WI38 (cell line): ENCODE data around the gene ZNF775.

Source experiments
- H3K4me3 ChIP-seq: 2 replicates; pipeline ENCODE4 v1.5.1; 2011; ENCODE audit warnings: low read depth, mild to moderate bottlenecking, control low read depth, low read length
- CTCF ChIP-seq: IDR thresholded peaks from 2 replicates; pipeline ENCODE4 v1.5.1; 2012; ENCODE audit warnings: low read depth, mild to moderate bottlenecking, control low read depth, low read length

Gene ZNF775

GRCh38 chr7:150346922-150347321 is 32.2 kb upstream of the ZNF775 start:
- H3K4me3 ChIP-seq = no peak overlapping the region
- no peak for TF ChIP-seq CTCF

GRCh38 chr7:150351587-150352194 is 27.4 kb upstream of the ZNF775 start:
- no peak overlapping the region for H3K4me3 ChIP-seq
- TF ChIP-seq CTCF = no peak

GRCh38 chr7:150355666-150356059 is 23.5 kb upstream of the ZNF775 start:
- no peak for TF ChIP-seq CTCF
- no peak overlapping the region for H3K4me3 ChIP-seq

GRCh38 chr7:150356265-150356897 is 22.7 kb upstream of the ZNF775 start:
- H3K4me3 ChIP-seq = no peak overlapping the region
- peak; percentile 51; the same call in 1 of the 2 replicates for TF ChIP-seq CTCF

GRCh38 chr7:150357270-150357669 is 21.9 kb upstream of the ZNF775 start:
- no peak overlapping the region for H3K4me3 ChIP-seq
- no peak for TF ChIP-seq CTCF

GRCh38 chr7:150357771-150358427 is 21.2 kb upstream of the ZNF775 start:
- no peak overlapping the region for H3K4me3 ChIP-seq
- TF ChIP-seq CTCF = no peak

- TF ChIP-seq CTCF = no peak
Observed at GRCh38 chr7:150358433-150358832, 20.7 kb upstream of the ZNF775 start.

More at GRCh38 chr7:150358433-150358832, 20.7 kb upstream of the ZNF775 start:
- no peak overlapping the region for H3K4me3 ChIP-seq
